ENCODE measurements around the gene SLIT3.
"Not testable (repeated sequence)": the region's sequence is repeated elsewhere in the genome, so short reads cannot be mapped to it uniquely, and the experiment has no call there.

Gene SLIT3

DNA sequence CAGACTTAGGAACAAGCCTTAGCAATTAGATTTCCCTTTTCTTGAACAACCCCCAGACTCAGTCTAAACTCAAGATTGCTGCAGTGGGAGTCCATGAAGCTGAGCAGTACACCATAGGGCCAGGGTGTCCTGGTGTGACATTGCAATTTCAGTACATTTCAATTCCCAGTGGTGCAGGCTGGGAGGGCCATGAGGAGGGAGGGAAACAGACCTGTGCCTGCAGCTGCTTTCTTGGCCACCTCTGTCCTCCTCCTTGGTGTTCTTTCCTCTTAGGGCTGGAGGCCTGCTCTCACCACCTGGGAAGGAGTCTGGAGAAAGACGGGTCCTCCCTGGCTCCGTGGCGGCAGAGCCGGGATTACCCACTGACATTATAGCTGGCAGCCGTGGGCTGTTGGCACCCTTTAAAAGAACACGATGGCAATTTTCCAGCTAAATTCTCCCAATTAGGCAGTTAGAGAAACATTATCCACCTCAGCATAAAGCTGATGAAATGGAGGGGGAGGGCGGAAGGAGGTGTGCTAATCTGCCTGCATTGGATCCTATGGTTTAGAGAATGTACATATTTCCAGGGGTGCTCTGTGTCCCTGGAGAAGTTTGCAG lies 186.4 kb downstream of the SLIT3 start:
- DNase-seq (ENCODE audit: low read depth in 4 of 4, low spot score in 1 of 4) = no peak

DNA sequence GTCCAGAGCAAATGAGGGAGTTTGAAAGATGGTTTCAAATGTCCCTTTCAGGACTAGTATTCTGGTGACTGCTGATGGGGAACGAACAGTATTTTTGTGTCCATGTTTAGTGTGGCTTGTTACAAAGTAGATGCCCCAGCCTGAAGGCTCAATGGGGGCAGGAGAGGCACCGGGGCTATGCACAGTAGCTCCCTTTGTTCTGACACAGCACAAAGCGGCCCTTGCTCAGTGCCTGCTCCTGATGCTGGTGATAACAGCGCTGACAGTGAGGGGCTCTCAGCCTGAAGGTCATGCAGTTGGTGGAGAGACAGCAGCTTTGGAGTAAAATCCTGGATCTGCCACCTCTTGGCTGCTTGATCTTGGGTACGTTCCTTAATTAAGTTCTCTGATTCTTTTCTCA lies 188.9 kb downstream of the SLIT3 start:
- no peak for DNase-seq (ENCODE audit: low read depth in 4 of 4, low spot score in 1 of 4)

DNA sequence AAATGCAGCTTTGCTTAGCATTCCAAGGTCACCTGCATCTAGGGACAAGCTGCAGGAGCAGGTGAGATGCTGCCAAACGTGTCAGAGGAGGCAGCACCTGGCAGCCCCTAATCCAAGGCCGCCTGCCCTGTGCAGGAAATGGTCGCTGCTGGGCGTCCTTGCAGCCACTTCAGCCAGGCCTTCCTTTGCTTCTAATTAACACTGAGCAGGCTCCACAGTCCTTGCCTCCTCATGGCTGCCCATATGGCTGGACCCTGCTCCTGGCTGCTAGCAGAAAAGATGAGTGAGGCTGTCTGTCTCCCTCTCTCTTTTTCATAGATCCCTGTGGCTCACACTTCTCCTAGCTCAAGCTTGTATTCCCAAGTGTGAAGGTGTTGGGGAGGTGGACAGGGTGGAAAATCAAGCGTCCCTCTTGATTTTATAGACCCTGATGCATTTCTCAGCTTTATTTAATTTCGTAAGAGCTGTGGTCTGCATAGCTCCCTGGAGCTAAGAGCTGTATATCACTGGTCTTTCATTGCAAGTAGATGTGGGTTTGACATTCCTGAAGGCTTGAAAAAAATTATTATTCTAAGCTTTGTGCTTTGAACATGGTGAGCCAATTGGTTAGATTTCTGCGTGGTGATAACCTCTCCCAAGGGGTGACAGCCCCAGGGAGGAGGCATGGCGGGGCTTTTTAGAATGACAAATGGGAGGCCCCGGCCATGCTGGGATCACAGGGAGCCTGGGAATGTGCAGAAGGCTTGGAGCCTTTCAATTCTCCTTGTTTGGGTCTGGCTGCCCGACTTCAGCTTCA lies 193.8 kb downstream of the SLIT3 start:
- DNase-seq (ENCODE audit: low read depth in 4 of 4, low spot score in 1 of 4) = no peak

- not testable (repeated sequence) for DNase-seq (ENCODE audit: low read depth in 4 of 4, low spot score in 1 of 4)
Measured at GRCh38 chr5:169105582-169105981, 195.4 kb downstream of the SLIT3 start.

DNA sequence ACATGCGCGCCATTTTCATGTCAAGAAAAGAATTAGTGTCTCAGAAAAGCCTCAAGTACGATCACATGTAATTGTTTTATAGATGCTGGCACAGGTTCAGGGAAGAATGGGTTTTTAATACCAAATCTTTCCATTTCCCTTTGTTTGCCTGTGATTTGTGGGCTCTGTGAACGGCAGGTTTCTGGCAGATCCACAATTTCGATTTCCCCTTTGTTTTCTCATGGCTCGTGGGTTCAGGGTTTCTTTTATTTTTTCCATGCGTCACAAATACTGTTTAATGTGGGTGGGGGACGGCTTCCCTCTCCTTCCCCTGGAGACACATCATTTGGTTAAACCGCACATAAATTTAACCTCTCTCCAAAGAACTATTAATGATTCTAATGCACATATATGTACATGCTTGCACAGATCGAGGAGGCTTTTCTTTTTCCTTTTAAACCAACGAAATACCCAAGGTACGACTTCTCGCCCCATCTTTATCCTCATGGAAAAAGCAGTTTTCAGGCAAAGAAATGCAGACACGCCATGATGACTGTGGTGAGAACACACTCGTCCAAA lies 195.9 kb downstream of the SLIT3 start:
- DNase-seq (ENCODE audit: low read depth in 4 of 4, low spot score in 1 of 4) = no peak

DNA sequence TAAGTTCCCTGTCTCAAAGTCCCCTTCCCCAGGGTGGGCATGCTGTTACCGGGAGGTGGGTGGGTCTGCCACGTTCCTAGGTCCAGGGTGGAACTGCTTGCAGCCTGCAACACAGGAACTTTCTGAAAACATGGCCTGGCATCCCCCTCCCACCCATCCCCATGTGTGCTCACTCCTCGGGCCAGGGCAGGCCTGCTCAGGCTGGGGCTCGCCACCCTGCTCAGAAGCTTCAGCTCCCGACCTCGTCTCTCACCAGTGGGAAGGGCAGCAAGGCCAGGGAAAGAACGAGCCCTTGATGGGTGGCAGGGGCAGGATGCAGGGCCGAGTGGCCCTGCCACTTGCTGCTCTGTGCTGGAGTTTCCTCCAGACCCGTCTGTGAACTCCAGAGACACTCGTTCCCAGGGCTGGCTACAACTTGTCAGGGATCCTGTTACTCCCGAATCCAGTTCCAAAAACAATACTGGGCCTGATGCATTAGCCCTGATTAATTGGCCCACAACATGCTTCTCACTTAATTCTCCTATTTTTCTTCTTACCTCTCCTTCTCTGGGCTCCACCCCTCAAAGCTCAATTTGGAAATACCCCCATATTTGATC lies 197.3 kb downstream of the SLIT3 start:
- no peak for DNase-seq (ENCODE audit: low read depth in 4 of 4, low spot score in 1 of 4)

DNA sequence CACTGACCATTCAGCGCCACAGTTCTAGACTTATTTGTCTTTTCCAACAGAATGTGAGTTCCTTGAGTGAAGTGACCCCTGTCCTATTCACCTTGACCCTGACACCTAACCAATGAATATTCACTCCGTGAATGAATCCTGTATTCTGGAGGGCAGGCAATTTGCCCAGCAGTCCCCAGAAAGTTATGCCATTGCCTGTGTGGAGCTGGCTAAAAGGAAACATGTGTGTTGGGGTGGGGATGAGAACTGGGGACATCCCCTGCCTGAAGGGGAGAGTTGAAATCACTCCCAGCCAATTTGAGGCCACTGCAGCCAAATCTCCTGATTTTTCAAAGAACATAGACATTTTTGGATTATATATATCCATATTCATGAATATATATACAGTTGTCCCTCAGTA lies 199.0 kb downstream of the SLIT3 start:
- no peak for DNase-seq (ENCODE audit: low read depth in 4 of 4, low spot score in 1 of 4)

- no peak for DNase-seq (ENCODE audit: low read depth in 4 of 4, low spot score in 1 of 4)
Measured at GRCh38 chr5:169100735-169101075, 200.2 kb downstream of the SLIT3 start.

DNA sequence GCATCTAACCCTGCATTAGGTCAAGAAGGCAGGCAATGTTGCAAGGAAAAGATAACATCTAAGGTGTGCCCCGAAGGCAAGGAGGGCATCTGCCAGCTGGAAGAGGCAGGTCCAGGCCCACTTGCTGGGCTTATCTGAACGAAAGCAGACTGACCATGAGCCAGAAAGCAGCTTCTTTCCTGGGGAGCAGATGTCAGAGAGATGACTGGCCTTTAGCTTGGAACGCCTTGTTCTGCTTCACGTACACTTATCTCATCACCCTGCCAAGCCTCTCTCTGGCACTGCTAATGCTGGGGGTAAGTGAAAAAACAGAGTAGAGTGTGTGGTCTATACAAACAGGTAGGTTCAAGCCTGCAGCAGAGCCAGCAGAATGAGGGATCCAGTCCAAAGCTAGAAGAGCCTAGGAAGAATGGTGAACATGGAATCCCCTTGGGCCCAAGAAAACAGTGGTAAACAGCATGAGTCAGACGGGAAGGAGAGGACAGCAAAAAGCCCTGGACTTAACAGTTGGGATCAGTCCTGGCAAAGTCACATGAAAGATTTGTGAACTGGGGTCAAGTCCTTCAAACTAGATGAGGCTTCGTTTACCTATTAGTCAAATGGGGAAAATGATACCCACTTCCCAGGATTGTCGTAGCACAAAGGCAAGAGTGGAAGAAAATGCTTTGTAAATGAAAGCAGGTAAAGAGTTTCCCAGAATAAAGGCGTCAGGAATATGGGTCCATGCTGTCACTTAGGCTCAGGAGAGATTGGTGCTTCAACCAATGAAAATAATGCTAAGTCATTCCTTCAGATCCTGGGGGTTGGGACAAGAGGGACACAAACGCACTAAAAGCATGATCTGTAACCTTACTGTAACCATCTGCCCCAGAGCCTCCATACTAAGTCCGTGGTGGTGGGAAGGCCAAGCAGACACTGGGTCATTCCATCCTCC lies 200.9 kb downstream of the SLIT3 start:
- no peak for DNase-seq (ENCODE audit: low read depth in 4 of 4, low spot score in 1 of 4)

DNA sequence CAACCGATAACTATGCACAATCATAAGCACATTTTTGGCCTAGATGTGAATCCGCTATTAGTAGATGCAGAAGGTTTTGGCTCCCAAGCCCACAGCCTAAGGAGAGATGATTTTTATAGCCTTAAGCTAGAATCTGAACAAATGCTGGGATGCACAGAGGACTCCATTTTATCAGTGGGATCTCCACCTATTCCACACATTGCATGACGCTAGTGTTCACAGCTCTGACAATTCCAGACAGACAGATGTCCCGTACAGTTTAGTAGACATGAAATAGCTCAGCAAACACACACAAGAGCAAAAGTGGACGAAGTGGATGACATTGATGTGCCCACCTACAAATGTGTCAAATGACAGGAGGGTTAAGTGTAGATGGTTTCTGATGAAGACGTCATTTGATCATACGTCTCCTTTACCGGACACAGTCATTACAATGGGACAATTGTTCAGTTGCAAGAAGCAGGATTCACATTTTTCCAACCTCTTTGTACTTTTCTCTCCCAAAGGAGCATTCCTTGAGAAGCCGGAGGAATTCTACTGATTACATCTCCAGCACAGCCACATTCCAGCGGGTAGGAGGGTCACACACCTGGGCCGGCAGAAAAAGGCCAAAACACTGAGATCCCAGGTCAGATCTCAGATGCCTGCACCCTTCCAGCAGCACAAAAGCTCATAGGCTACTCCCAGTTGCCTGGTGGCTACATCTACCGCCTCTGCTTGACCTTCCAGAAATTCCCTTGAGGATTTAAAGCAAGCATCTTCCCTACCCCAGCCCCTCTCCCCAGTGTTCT lies 202.4 kb downstream of the SLIT3 start:
- no peak for DNase-seq (ENCODE audit: low read depth in 4 of 4, low spot score in 1 of 4)

DNA sequence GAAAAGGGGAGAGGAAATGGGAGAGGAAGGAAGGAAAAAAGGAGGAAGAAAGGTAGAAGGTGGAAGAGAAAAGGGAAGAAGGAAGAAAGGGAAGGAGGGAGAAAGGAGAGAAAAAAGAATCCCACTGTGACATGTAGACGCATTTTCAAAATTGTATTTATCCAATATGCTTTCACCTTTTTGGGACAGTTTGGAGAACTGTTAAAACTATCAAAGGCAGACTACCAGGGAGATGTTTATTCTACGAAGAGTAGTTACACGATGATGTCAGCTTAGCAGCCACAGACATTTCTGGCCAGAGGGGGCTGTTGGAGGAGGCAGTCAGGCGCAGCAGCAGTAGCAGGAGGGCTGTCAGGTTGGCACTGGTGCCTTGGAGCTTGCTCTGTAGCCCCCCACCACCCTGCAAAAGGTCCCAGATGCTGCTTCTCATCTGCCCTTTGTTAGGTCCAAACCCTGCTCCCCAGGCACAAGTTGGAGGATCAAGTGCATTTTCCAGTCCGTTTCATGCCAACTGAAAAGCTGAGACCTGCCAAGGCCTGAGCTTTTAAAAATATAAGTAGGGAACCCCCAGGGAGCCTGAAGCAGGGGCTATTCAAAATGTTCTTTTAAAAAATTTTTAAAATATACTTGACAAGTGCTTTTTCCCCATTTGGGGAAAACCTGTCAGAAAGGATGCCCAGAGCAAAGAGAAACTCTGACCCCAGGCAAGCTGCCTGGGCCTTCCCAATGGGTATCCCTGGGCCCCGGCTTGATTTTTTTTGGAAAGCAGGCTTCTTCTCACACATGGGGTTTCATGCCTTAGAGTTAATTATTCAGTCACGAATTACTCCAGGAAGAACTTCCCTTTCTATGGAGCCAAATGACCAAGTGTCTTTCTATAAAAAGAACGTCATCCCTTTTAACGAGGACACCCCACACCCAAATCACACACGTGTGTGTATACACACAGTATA lies 203.3 kb downstream of the SLIT3 start:
- no peak for DNase-seq (ENCODE audit: low read depth in 4 of 4, low spot score in 1 of 4)

DNA sequence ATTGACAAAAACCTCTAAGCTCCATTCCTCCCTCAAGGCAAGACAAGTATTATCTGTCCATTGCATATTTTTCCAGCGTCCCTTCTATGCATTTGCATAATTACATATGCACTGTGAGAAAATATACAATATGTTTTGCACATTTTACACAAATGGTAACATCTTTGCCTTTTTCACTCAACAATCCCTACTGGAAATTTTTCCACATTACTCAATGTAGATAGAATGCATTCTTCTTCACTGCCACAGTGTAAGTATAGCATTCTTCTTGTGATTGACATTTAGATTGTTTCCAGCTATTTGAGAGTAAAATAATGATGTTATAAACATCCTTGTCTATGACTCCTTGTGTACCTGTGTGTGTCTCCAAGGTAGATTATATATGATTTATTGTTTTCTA lies 205.0 kb downstream of the SLIT3 start:
- no peak for DNase-seq (ENCODE audit: low read depth in 4 of 4, low spot score in 1 of 4)

- no peak for DNase-seq (ENCODE audit: low read depth in 4 of 4, low spot score in 1 of 4)
Measured at GRCh38 chr5:169095410-169095960, 205.5 kb downstream of the SLIT3 start.

DNA sequence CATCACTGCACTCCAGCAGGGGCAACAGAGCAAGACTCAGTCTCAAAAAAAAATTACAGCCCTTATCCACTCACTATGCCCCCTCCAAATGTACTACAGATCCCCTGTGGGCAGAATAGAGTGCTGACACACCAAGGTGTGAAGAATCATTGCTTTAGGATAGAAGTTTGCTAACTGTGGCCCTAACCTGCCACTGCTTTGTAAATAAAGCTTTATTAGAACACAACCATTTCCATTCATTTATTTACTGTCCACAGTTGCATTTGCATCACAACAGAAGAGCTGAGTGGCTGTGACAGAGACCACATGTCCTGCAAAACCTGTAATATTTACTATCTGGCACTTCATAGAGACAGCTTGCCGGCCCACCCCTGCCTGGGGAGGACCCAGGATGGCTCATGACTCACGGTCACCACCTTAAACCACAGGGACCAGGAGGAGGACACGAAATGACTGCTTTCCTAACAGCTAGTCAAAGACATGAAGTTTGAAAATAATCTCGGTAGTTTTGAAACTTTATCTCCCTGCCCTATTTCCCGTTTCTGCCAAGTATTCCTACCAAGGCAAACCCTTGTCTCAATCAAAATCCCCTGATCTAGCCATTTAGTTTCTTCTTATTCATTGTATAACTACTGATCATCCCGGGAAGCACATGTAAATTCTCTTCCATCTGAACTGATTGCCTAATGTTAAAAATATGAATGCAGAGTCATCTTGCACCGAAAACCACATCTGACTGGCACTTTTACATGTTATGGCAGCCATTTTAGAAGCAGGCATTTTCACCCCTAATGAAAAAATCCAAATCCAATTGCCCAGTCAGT lies 206.1 kb downstream of the SLIT3 start:
- no peak for DNase-seq (ENCODE audit: low read depth in 4 of 4, low spot score in 1 of 4)

DNA sequence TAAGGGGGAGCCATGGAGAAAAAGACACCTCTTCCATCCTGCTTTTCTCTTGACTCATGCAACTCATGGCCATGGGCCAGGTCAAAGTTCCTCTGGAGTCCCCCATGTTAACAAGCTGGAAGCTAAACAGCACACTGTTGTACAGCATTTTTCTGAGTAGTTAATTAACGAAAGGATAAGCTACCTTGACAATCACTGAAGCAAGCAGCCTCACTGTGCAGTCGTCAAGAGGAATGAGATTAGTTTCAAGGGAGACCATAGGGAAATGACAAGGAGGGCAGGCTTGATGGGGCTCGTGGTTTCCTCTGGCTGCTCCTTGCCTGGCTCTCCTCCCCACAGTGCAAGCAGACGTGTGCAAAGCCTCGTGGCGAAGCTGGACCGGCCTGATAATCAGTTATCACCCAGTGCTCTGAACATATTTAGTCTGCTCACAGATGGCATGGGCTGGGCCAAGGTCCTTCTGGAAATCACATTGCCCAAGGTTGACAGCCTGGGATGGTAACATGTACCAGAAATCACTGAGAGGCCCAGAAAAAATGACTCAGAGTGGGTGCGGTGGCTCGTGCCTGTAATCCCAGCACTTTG lies 209.5 kb downstream of the SLIT3 start:
- no peak for DNase-seq (ENCODE audit: low read depth in 4 of 4, low spot score in 1 of 4)

- no peak for DNase-seq (ENCODE audit: low read depth in 4 of 4, low spot score in 1 of 4)
Measured at GRCh38 chr5:169089343-169089742, 211.6 kb downstream of the SLIT3 start.

DNA sequence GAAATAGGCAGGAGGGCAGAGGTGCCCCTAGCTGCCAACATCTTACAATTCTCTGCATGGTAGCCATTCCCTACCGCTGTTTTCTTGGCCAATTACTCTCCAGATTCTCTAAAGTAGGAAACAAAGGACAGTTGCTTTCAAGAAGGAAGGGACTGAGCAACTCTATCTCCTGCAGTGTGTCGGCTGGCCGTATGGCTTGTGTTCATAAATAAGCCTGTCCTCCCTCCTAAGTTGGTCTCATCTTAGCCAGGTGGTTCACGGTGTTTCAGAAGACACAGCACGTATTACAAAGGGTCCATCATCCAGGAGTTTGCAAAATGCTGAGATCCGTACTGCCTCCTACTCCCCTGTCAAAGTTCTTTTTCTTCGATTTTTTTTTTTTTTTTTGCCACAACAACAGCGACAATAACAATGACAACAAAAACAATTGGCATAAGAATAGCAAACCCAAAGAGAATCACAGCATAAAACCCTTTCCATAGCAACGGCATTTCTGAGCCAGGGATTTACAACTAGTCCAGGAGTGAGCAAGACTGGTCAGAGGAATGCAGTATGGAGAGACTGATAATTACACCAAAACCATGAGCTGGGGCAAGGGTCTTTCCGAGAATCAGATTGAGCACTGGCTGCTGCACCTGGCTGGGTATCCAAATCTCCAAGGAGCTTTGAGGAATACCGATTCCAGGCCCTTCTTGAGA lies 212.8 kb downstream of the SLIT3 start:
- DNase-seq (ENCODE audit: low read depth in 4 of 4, low spot score in 1 of 4) = no peak
